Measurements from ENCODE around the gene C1QTNF12.

C1QTNF12 gene, protein sequence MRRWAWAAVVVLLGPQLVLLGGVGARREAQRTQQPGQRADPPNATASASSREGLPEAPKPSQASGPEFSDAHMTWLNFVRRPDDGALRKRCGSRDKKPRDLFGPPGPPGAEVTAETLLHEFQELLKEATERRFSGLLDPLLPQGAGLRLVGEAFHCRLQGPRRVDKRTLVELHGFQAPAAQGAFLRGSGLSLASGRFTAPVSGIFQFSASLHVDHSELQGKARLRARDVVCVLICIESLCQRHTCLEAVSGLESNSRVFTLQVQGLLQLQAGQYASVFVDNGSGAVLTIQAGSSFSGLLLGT

DNA sequence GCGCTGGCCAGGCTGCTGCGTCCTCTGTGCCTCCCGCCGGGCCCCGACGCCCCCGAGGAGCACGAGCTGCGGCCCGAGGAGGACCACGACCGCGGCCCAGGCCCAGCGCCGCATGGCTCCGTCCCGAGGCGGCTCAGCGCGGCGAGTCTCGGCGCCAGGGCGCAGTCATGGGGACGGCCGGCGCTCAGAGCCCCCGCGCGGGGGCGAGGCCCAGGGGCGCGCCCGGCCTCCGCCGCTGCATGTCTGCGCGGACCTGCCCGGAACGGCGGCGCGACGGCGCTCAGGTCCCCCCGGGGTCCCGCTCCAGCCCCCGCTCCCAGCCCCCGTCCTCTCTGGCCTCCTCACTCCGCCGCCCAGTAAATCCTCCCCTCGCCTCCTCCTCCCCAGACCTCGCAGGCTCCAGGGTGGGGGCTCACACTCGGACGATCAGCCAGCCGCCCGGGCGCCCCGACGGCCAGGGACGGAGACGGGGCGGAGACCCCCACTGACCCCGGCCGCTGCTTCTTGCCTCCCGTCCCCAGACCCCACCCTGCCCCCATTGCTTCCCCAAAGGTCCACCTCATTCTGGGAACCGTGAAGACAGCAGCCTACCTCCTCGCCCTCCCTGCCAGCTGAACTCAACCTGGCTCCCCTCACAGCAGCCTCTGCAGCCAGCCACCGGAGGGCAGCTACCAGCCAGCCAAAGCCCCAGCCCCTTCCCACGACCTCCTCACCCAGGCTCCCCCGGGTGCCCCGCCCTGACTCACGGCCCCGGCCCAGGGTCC, at the start of gene C1QTNF12:
Gene C1QTNF12, minus strand, starts transcription at position 146 of the 764 bp plus-strand sequence. Its CDS starts 32 bp downstream, at position 114.
- TF ChIP-seq, protein P1, sequence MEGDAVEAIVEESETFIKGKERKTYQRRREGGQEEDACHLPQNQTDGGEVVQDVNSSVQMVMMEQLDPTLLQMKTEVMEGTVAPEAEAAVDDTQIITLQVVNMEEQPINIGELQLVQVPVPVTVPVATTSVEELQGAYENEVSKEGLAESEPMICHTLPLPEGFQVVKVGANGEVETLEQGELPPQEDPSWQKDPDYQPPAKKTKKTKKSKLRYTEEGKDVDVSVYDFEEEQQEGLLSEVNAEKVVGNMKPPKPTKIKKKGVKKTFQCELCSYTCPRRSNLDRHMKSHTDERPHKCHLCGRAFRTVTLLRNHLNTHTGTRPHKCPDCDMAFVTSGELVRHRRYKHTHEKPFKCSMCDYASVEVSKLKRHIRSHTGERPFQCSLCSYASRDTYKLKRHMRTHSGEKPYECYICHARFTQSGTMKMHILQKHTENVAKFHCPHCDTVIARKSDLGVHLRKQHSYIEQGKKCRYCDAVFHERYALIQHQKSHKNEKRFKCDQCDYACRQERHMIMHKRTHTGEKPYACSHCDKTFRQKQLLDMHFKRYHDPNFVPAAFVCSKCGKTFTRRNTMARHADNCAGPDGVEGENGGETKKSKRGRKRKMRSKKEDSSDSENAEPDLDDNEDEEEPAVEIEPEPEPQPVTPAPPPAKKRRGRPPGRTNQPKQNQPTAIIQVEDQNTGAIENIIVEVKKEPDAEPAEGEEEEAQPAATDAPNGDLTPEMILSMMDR (IDR thresholded peaks at IDR 0.05; ENCODE audit: low read depth, low read length), result no peak
- no peak within 1 kb of the TSS for H3K4me3 ChIP-seq (ENCODE audit: low read depth, low read length)

DNA sequence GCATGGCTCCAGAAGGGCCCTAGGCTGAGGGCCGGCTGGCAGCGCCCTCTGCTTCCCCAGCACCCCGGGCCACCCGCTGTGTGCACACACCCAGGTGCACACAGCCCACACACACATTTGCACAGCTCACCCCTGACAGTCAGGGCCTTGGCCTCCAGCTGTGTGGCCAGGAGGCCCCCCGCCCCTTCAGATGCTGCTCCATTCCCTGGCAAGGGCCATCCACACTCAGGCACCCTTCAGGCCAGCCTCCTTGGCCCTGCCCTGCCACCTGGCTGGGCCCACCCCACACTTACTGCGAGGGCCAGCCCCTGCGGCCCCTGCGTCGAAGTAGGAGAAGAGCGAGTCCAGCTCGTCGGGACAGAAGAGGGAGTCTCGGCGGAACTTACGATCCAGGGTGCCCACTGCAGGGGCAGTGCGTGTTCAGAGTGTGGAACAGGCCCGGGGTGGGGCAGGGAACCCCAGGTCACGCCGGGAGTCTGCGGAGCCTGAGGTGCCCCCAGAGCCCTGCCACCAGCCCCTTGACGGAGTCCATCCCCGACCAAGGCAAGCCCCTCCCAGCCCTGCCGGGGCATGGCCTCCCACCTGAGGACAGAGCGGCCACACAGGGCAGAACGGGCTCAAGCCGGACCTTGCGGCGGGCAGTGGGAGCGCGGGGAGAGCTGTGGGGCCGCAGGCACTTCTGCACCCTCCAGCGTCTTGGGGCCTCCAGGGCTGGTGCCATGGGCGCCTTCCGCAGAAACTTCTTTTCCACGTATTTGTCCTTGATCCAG, 48.8 kb upstream of the C1QTNF12 start:
- TF ChIP-seq, protein P1 (IDR thresholded peaks at IDR 0.05; ENCODE audit: low read depth, low read length), result no peak
- no peak overlapping the region for H3K4me3 ChIP-seq (ENCODE audit: low read depth, low read length)

DNA sequence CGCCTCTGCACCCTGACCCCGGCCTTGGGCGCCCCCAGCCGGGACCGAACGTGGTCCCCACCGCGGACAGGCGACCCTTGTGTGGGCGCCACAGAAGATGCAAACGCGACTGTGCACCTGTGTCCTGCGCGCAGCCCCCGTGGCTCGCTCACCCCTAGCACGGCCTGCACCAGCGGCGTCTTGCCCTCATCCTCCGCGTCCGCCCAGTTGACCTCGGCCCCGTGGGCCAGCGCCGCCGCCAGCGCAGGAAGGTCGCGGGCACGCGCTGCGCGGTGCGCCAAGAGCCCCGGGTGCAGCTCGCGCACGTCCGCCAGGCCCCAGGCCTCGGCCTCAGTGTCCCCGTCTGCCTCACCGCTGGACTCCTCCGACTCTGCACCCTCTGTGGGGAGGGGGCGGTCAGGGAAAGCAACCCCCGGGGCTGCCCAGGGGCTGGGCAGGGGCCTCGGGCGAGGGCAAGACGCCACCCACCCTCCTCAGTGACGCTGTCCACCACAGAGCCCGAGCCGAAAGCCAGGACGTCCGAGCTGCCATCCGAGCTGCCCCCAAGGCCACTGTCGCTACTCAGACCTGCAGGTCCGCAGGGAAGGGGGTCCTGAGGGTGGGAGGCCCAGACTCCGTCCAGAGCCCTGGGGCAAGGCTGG, 47.8 kb upstream of the C1QTNF12 start:
- no peak overlapping the region for H3K4me3 ChIP-seq (ENCODE audit: low read depth, low read length)
- TF ChIP-seq, protein P1 (IDR thresholded peaks at IDR 0.05; ENCODE audit: low read depth, low read length), result no peak

DNA sequence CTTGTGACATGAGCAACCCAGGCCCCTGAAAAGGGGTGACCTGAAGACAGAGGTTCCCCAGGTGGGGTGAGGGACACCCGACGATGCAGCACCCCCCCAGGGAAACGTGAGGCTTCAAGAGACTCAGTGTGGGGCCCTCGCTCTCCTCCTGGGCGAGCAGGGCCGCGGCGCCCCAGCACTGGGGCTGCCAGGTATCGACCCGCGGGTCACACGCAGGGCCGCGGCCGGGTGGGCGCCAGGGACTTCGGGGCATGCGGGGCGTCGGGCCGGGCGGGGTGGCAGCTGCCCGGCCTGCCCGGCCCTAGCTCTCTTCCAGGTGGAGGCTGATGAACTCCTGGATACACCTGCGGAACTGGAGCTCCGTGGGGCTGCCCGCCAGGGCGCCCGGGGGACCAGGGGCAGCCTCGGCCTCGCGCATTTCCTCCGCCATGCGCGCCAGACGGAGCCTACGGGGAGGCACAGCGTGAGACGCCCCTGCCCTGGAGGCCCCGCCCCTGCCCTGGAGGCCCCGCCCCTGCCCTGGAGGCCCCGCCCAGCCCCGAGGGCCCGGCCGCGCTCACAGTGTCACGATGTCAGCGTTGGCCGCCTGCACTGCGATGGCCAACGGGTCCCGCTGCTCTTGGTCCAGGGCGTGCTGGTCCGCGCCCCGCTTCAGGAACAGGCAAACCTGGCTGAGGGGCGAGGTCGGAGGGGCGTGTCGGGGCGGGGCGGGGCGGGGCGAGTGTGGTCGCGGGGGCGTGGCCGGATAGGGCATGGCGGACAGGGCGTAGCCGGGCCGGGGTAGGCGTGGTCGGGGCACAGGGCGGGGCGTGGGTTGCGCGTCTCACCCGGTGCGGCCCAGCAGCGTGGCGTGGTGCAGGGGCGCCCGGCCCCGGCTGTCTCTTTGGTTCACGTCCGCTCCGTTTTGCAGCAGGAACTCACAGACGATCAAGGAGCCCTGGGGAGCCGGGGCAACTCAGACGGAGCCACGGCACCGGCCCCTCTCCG, 47.0 kb upstream of the C1QTNF12 start:
- no peak overlapping the region for H3K4me3 ChIP-seq (ENCODE audit: low read depth, low read length)
- TF ChIP-seq, protein P1 (IDR thresholded peaks at IDR 0.05; ENCODE audit: low read depth, low read length), result no peak

DNA sequence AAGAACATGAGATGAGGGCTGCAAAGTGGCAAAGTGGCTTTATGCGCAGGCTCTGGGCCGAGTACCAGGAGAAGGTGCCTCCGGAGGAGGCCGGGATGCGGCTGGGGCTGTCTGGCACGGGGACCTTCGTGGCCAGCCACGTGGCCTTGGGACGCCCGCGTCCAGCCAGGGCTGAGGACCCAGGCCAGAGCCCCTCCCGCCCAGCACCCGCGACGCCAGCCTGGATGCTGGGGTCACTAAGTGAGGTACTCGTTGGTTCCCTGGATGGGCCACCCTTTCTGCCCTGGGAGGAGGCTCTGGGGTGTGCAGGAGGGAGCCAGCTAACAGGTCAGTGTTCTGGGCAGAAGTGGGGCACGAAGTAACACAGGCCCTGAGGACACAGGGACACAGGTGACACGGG, 46.3 kb upstream of the C1QTNF12 start:
- H3K4me3 ChIP-seq (ENCODE audit: low read depth, low read length), result no peak overlapping the region
- TF ChIP-seq, protein P1 (IDR thresholded peaks at IDR 0.05; ENCODE audit: low read depth, low read length), result no peak

DNA sequence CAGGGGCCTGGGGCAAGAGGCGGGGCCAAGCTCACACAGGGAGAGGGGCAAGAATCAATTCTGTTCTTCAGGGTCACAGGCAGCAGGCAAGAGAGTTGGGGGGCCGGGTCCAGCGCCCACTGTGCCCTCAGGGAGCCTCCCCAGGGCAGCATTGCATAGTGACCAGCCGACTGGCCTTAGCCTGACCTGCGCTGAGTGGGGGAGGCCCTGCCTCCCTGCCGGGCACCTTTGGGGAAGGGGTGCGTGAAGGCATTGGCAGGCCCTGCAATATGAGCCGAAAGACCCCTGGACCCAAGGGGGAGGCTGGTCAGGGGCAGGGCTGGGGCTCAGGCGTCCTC, 45.9 kb upstream of the C1QTNF12 start:
- H3K4me3 ChIP-seq (ENCODE audit: low read depth, low read length), result no peak overlapping the region
- TF ChIP-seq, protein P1 (IDR thresholded peaks at IDR 0.05; ENCODE audit: low read depth, low read length), result no peak
